BLaER1 treated with 17β-estradiol and CSF1 and Interleukin-3, amounts not matched to agents 10 nM and 100 nM (cell line): ENCODE results near the gene UBE2J2.
A peak's percentile ranks its signal among the peaks of the same experiment; 100 is the strongest.

Experiments used
- H3K27ac ChIP-seq, 11 experiments: shearing (Covaris generic); formaldehyde crosslinking; 2 replicates each; pipeline ENCODE4 v1.8.1; 2022
- H3K27me3 ChIP-seq, 11 experiments: shearing (Covaris generic); formaldehyde crosslinking; 2 replicates each; pipeline ENCODE4 v1.8.1; 2022
- H3K36me3 ChIP-seq, 11 experiments: shearing (Covaris generic); formaldehyde crosslinking; 2 replicates each; pipeline ENCODE4 v1.8.1; 2022
- H3K4me1 ChIP-seq, 10 experiments: shearing (Covaris generic); formaldehyde crosslinking; 2 replicates each; pipeline ENCODE4 v1.8.1; 2022
- H3K4me2 ChIP-seq, 11 experiments: shearing (Covaris generic); formaldehyde crosslinking; 2 replicates each; pipeline ENCODE4 v1.8.1; 2022
- H3K4me3 ChIP-seq, 10 experiments: shearing (Covaris generic); formaldehyde crosslinking; 2 replicates each; pipeline ENCODE4 v1.8.1; 2022
- H3K9ac ChIP-seq, 11 experiments: shearing (Covaris generic); formaldehyde crosslinking; 2 replicates each; pipeline ENCODE4 v1.8.1; 2022
- H3K9me3 ChIP-seq, 11 experiments: shearing (Covaris generic); formaldehyde crosslinking; replicated peaks in 1 of 11; 2 replicates each; pipeline ENCODE4 v1.8.1; 2022
- H4K20me1 ChIP-seq, 11 experiments: shearing (Covaris generic); formaldehyde crosslinking; 2 replicates each; pipeline ENCODE4 v1.8.1; 2022
- Cebpa-rat ChIP-seq, 11 experiments: shearing (Covaris generic); IDR thresholded peaks; 2 replicates each; pipeline ENCODE4 v1.8.1; 2022

The UBE2J2 gene

DNA sequence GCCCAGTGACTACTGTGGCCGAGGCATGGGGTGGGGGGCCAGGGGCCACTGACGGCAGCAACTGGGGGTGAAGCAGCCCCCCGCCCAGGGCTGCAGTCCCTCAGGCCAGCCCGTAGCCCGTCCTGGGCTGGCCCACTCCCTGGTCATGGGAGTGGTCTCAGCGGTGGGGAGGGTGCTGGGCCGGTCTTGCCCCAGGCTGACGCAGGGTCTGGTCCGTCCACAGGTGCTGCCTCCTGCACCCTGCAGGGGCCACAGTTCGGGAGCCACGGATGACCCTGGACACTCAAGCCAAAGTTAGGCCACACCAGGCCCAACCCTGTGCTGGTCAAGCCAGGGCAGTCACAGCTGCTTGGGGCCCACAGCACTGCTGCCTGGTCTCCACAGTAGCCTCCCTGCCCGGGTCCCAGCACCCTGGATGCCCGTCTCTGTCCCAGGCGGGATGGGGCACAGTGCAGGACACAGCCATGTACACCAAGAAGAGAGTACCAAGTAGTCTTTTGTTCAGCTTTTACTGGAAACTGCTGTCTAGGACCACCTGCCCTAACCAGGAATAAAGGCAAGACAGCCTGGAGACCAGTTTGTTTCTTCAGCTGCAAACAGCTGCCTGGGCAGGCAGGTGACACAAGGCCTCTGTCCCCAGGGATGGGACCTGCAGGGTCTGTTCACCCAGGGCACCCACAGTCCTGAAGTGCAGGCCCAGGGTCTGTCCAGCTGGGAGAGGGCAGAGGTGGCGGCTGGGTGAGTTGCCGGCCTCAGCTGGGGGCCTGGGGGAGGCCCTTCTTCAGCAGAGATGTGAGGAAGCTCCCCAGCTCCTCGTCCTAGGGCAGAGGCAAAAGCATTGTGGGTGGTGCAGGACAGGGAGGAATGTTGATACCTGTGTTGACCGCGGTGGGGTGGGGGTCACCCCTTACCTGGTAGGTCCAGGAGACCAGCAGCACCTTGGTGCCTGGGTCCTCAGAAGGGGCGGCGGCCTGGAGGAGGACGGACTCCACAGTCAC lies 37.8 kb upstream of the UBE2J2 start:
- Histone ChIP-seq H3K9me3 (no peaks in the 10 kb centered on the region), H3K9ac (peak overlapping the region in 5 of 11 experiments; percentile 16 to 85 (median 23); a peak in 6 of 22 replicates), H3K4me2 (no peak overlapping the region), H3K27ac (no peak overlapping the region), H3K4me1 (peaks cover 19 to 25% (median 23%) of the 10 kb centered on the region in 10 experiments), H4K20me1 (peaks cover 21 to 85% (median 75%) of the 10 kb centered on the region in 11 experiments; a peak in 21 of 22 replicates), H3K27me3 (no peaks in the 10 kb centered on the region), H3K36me3 (peaks cover 50 to 68% (median 64%) of the 10 kb centered on the region in 11 experiments), H3K4me3 (no peak overlapping the region)
- no peak for TF ChIP-seq Cebpa-rat (IDR thresholded peaks at IDR 0.05)

DNA sequence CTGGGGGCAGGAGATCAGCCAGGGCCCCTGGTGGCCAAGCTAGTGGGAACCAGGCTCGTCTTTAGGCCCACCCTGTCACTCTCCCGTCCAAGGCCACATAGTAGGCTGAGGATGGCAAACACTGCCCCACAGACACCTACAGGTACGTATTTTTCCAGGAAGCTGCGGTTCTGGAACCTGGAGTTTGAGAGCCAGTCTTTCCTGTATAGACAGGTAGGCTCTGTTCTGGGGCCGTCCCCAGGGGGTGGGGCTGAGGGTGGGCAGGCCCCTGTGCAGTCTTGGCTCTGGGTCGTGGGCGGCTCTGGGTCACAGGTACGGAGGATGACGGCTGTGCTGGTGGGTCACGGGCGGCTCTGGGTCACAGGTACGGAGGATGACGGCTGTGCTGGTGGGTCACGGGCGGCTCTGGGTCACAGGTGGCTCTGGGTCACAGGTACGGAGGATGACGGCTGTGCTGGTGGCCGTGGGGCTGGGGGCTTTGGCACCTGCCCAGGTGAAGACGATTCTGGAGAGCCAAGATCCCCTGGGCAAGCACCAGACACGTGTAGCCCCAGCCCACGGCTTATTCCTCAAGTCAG lies 36.9 kb upstream of the UBE2J2 start:
- Histone ChIP-seq H3K27ac (no peak overlapping the region), H3K27me3 (no peaks in the 10 kb centered on the region), H3K9me3 (no peaks in the 10 kb centered on the region), H3K4me2 (peak overlapping the region; percentile 97 to 100 (median 98); a peak in 20 of 22 replicates), H3K4me3 (peak overlapping the region in 6 of 10 experiments; percentile 85 to 99 (median 94); a peak in 9 of 20 replicates), H3K36me3 (peaks cover 44 to 62% (median 57%) of the 10 kb centered on the region in 11 experiments), H3K9ac (peak overlapping the region in 10 of 11 experiments; percentile 84 to 97 (median 91); a peak in 15 of 22 replicates), H3K4me1 (peaks cover 27 to 34% (median 31%) of the 10 kb centered on the region in 10 experiments), H4K20me1 (peaks cover 16 to 86% (median 77%) of the 10 kb centered on the region in 11 experiments; a peak in 21 of 22 replicates)
- no peak for TF ChIP-seq Cebpa-rat (IDR thresholded peaks at IDR 0.05)

DNA sequence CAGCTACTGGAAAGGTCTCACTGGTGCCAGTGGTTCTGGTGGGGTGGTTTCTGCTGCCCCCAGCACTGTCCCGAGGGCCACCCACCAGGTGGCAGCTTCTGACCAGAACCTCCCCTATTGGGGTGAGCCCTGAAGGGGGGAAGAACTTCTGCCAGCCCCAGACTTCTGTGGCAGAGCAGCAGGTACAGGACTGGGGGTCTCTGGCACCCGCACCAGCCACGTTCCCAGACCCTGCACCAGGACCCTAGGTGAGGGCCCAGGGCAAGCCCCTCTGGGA lies 36.4 kb upstream of the UBE2J2 start:
- no peaks in the 10 kb centered on the region for H3K27me3 ChIP-seq
- peak overlapping the region; percentile 97 to 100 (median 98); a peak in 21 of 22 replicates for H3K4me2 ChIP-seq
- no peak overlapping the region for H3K27ac ChIP-seq

DNA sequence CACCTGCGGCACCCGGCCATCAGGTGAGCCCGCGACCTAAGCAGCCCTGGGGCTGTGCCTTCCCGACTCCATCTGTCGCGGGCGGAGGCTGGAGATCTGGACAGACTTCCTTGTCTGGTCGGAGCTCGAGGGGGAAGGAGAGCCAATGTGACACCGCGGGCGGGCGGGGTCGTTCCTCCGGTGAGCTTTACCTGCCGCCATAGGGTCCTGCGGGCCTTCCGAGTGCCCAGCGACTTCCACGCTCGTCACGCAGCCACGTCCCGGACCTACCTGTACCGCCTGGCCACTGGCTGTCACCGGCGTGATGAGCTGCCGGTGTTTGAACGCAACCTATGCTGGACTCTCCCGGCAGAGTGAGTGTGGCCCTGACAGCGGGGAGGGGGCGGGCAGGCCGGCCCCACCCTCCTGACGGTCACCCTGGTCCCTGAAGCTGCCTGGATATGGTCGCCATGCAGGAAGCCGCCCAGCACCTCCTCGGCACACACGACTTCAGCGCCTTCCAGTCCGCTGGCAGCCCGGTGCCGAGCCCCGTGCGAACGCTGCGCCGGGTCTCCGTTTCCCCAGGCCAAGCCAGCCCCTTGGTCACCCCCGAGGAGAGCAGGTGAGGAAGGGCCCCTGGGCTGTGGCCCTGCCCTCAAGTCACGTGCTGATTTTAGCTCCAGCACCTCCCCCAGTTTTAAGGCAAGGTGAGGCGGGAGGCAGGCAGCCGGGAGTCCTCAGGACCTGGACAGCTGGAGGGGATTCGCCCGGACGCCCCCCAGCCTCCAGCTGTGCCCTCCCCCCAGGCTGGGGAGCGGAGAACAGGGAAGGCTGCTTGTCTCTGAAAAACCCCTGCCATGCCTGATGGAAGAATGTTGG lies 35.8 kb upstream of the UBE2J2 start:
- Histone ChIP-seq H3K4me3 (peak overlapping the region; percentile 85 to 99 (median 90)), H3K9ac (peak overlapping the region; percentile 84 to 97 (median 91)), H3K4me2 (peak overlapping the region; percentile 97 to 100 (median 98)), H3K27ac (peak overlapping the region; percentile 67 to 91 (median 88); a peak in 20 of 22 replicates), H3K36me3 (peaks cover 37 to 52% (median 48%) of the 10 kb centered on the region in 11 experiments), H3K9me3 (no peaks in the 10 kb centered on the region), H3K4me1 (peaks cover 38 to 44% (median 42%) of the 10 kb centered on the region in 10 experiments), H3K27me3 (no peaks in the 10 kb centered on the region), H4K20me1 (peaks cover 16 to 88% (median 79%) of the 10 kb centered on the region in 11 experiments; a peak in 21 of 22 replicates)
- no peak for TF ChIP-seq Cebpa-rat (IDR thresholded peaks at IDR 0.05)

More for the DNA sequence above, 36.4 kb upstream of the UBE2J2 start:
- H3K36me3 ChIP-seq: peaks cover 43 to 58% (median 53%) of the 10 kb centered on the region in 11 experiments
- no peaks in the 10 kb centered on the region for H3K9me3 ChIP-seq
- peak overlapping the region in 8 of 10 experiments; percentile 85 to 99 (median 93); a peak in 15 of 20 replicates for H3K4me3 ChIP-seq
- H3K4me1 ChIP-seq: peaks cover 32 to 39% (median 37%) of the 10 kb centered on the region in 10 experiments
- TF ChIP-seq Cebpa-rat (IDR thresholded peaks at IDR 0.05): no peak
- H4K20me1 ChIP-seq: peaks cover 16 to 88% (median 79%) of the 10 kb centered on the region in 11 experiments; a peak in 21 of 22 replicates
- H3K9ac ChIP-seq: peak overlapping the region in 10 of 11 experiments; percentile 84 to 97 (median 91); a peak in 17 of 22 replicates

DNA sequence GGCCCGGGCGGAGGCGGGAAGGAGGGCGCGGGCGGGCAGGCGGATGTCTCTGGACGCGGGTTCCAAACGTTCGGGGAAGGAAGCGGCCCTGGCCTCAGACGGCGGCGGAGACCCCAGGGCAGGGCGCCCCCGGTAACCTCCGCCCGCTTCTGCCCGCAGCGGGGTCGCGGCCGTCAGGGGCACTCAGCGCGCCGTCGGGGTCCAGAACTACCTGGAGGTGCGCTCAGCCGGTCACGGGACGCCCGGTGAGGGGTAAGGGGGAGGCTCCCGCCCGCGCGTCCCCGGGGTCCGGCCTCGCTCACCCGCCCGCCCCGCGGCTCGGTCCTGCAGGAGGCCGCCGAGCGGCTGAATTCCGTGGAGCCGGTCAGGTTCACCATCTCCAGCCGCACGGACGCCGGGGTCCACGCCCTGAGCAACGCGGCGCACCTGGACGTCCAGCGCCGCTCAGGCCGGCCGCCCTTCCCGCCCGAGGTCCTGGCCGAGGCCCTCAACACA lies 35.1 kb upstream of the UBE2J2 start:
- Histone ChIP-seq H3K9ac (peak overlapping the region; percentile 84 to 97 (median 91)), H3K4me2 (peak overlapping the region; percentile 97 to 100 (median 98)), H3K4me1 (peaks cover 45 to 51% (median 49%) of the 10 kb centered on the region in 10 experiments), H3K9me3 (no peaks in the 10 kb centered on the region), H3K4me3 (peak overlapping the region; percentile 85 to 99 (median 90)), H3K36me3 (peaks cover 30 to 45% (median 41%) of the 10 kb centered on the region in 11 experiments), H3K27ac (peak overlapping the region; percentile 67 to 91 (median 88); a peak in 21 of 22 replicates), H4K20me1 (peaks cover 11 to 88% (median 79%) of the 10 kb centered on the region in 11 experiments; a peak in 21 of 22 replicates), H3K27me3 (no peaks in the 10 kb centered on the region)
- TF ChIP-seq Cebpa-rat (IDR thresholded peaks at IDR 0.05): no peak

DNA sequence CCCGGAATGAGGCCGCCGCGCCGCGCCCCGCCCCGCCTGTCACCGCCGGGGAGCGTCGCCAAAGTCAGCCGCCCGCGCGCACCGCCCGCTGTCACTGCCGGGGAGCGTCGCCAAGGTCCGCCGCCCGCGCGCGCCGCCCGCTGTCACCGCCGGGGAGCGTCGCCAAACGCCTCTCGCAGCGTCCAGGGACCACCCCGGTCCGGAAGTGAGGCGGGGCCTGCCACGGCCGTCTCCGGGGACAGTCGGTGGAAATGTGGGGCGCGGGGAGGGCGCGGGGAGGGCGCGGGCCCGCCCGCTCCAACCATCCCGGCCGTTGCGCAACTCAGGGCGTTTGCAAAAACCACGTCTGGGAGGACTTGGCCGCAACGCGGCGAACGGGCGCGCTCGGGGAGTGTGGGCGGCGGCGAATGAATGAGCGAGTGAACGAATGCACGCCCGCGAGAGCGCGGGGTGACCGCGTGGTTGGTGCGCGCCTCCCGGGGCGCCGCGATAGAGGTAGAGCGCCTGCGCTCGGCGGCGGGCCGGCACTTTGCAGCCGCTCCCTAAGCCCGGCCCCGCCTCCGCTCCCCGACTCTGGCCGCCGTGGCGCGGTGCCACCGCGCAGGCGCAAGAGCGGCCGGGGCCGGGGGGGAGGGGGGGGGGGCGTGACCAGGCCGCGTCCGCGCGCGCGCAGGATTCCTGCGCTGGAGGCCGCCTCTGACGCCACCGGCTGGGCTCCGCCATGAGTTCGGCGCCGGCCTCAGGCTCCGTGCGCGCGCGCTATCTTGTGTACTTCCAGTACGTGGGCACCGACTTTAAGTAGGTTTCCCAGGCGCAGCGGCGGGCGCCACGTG lies 34.5 kb upstream of the UBE2J2 start, which contains the start of the genes ACAP3 and PUSL1:
TSS of gene ACAP3 (minus strand) at position 8 of the 833 bp plus-strand sequence. CDS start 115 bp downstream, outside the sequence.
TSS of gene PUSL1 (plus strand) at position 675 of the 833 bp plus-strand sequence. CDS start at position 722, 47 bp downstream.
- H3K4me2 ChIP-seq: peak within 1 kb of the TSS; percentile 97 to 100 (median 99)
- peaks cover 24 to 39% (median 34%) of the 10 kb centered on the region in 11 experiments; a peak in 21 of 22 replicates for H3K36me3 ChIP-seq
- peak; percentile 54 to 100 (median 95); a peak in 20 of 22 replicates for TF ChIP-seq Cebpa-rat (IDR thresholded peaks at IDR 0.05)
- peaks cover 50 to 57% (median 55%) of the 10 kb centered on the region in 10 experiments for H3K4me1 ChIP-seq
- peak within 1 kb of the TSS; percentile 84 to 97 (median 91) for H3K9ac ChIP-seq
- H4K20me1 ChIP-seq: peaks cover 5 to 88% (median 79%) of the 10 kb centered on the region in 11 experiments; a peak in 20 of 22 replicates
- peak within 1 kb of the TSS; percentile 85 to 99 (median 90) for H3K4me3 ChIP-seq
- H3K27me3 ChIP-seq: no peaks in the 10 kb centered on the region
- H3K27ac ChIP-seq: peak within 1 kb of the TSS; percentile 82 to 91 (median 88)
- no peaks in the 10 kb centered on the region for H3K9me3 ChIP-seq
